Omental fat pad (tissue), 4 donors: Measurements from ENCODE around the gene GLB1L3. TPM values are rescaled to one million over a fixed set of nuclear protein-coding genes. Genes with fewer than 3 reads are reported as not detected.

Experiments used
- ATAC-seq: fragments of 150-250 bp; one replicate; pipeline ENCODE4 v1.9.1; 2016; ENCODE audit warnings: mild to moderate bottlenecking, moderate library complexity; ENCODE audit not compliant: low FRiP score
- DNase-seq: peaks from one replicate; pipeline ENCODE4 v3.0.0-alpha.2; 2019; ENCODE audit warnings: low spot score
- total RNA-seq, 4 donors: library from RNA; depleted of rRNA; stranded (reverse); fragments of >200 nt; gene quantifications; one replicate each; pipeline ENCODE4 v1.1.0, GENCODE V29; 2016
- TF ChIP-seq, protein P1 (sequence below), 3 donors: fragments of 450-650 bp; IDR thresholded peaks; one replicate each; pipeline ENCODE4 v1.5.1; 2016 to 2017; ENCODE audit warnings: antibody characterized with exemption in 3 of 3, mild to moderate bottlenecking in 3 of 3, moderate library complexity in 2 of 3

GLB1L3 gene
- total RNA-seq, 4 donors from 2014 or later: not detected

DNA sequence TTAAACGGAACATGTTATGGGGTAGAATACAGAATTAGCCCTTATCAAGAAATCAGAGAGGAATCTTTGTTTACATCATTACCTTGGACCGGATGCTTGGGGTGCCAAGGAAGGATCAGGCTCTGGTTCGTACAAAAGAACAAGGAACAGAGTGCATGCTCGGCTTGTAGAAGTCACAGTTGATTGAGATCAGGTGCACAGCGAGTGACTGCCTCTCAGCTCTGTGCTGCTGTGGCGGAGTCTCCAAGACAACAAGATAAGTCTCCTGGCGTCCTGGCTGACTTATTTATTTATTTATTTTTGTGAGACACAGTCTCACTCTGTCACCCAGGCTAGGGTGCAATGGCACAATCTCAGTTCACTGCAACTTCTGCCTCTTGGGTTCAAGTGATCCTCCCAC, 87.4 kb downstream of the GLB1L3 start:
- no peak for DNase-seq
- no peak for ATAC-seq
- TF ChIP-seq, protein P1, sequence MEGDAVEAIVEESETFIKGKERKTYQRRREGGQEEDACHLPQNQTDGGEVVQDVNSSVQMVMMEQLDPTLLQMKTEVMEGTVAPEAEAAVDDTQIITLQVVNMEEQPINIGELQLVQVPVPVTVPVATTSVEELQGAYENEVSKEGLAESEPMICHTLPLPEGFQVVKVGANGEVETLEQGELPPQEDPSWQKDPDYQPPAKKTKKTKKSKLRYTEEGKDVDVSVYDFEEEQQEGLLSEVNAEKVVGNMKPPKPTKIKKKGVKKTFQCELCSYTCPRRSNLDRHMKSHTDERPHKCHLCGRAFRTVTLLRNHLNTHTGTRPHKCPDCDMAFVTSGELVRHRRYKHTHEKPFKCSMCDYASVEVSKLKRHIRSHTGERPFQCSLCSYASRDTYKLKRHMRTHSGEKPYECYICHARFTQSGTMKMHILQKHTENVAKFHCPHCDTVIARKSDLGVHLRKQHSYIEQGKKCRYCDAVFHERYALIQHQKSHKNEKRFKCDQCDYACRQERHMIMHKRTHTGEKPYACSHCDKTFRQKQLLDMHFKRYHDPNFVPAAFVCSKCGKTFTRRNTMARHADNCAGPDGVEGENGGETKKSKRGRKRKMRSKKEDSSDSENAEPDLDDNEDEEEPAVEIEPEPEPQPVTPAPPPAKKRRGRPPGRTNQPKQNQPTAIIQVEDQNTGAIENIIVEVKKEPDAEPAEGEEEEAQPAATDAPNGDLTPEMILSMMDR (IDR thresholded peaks at IDR 0.05): no peak

DNA sequence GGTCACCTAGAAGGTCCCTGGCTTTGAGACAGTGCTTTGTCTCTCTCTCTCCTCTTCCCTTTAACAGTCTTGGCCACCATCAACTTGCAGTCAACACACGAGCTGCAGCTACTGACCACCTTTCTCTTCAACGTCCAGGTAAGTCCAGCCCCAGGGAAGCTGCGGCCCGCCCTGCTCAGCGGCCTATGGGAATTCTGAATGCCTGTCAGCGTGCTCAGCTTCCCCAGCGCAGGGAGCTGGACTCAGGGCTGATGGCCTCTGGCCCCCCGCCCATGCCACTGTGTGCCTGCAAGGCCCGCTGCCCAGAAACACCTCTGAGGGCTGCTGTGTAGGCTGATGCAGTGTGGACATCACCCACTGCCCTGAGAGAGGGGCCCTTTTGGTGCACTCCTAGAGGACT, 88.1 kb downstream of the GLB1L3 start:
- TF ChIP-seq, protein P1 (IDR thresholded peaks at IDR 0.05): no peak
- no peak for DNase-seq
- ATAC-seq: no peak

DNA sequence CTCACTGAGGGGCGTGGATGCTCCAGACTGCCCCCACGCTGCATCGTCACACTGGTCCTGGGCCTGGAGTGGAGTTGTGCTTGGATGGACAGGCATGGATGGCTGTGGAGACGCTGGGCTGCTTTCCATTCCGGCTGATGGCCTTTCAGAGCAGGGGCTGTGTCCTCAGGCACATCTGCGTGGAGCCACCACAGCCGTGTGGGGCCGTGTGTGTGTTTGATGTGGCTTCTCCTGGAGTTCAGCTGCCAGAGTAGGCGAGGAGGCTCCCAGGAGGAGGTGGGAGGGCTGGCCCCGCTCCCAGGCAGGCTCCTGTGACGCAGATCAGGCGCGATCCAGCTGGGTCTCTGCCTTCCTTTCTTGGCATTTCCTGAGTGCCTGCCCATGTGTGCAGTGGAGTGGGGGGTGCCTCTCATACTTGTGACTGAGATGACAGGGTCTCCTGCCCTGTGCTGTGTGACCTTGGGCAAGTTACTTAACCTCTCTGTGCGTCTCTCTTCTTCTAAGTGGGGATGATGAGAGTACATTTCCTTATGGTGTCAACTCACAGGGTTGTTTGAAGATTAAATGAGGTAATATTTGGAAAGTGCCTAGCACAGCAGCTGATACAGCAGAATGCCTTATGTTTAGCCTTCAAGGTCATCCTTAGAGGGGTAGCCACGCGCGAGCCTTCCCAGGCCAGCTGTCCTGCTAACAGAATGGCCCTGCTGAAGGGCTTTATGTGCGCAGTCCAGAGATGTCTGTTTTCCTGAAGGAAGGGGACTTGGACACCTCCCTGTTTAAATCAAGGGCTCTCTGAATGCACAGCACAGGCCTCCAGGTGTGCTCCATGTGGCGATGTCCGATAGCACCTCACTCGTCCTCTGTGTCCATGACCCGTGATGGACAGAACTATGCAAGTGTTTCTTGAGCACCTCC, 89.1 kb downstream of the GLB1L3 start:
- ATAC-seq (no peak), DNase-seq (no peak)
- TF ChIP-seq, protein P1 (IDR thresholded peaks at IDR 0.05): no peak

DNA sequence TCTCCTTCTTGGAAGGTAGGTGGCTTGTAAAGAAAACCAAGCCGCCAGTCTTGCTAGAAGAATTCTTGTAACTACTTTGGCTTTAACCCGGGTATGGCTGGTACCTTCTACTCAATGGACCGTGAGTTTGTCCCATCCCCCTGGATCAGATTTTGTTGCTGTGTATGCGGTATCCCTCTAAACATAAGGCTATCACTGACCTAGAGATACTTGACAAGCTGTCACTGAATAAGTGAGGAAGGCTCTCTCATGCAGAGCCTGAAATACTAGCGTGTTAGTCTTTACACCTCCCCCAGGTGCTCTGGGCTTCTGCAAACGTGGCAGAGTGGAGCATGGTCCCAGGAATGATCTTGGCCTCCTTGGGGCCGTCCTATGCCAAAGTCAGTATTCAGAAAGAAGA, 90.1 kb downstream of the GLB1L3 start:
- TF ChIP-seq, protein P1 (IDR thresholded peaks at IDR 0.05): no peak
- no peak for DNase-seq
- ATAC-seq: no peak

DNA sequence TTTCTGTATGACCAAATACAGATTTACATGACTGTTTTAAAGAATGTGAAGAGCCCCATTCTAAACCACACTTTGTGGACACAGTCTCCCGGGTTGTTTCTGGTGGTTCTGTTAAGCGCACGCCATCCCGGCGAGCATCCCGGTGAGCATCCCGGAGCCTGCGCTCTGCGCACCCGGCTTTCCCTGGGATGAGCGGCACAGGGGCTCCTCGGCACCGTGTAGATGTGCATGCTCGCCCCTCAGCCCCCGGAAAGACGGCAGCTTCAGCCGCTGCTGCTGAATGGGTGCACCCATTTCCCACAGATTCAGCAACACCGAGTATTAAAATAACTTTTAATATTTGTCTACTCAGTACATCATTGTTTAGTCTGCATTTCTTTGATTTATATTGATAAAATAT, 91.6 kb downstream of the GLB1L3 start:
- ATAC-seq (no peak), DNase-seq (no peak)
- TF ChIP-seq, protein P1 (IDR thresholded peaks at IDR 0.05): no peak

Other genes starting within 250 kb of the GLB1L3 start
- 10 to 100 TPM; 17.2 to 33.1 (median 20.0) TPM for gene JAM3, start 207.3 kb upstream of the GLB1L3 start, total RNA-seq
- gene NCAPD3, start 52.4 kb upstream of the GLB1L3 start, total RNA-seq: 10 to 100 TPM; 10.4 to 14.3 (median 11.2) TPM
- 10 to 100 TPM; 25.4 to 52.8 (median 37.0) TPM for gene VPS26B, start 51.7 kb upstream of the GLB1L3 start, total RNA-seq
- gene THYN1, start 23.0 kb upstream of the GLB1L3 start, total RNA-seq: 10 to 100 TPM; 26.9 to 76.5 (median 59.6) TPM
- 10 to 100 TPM; 21.4 to 33.4 (median 28.2) TPM for gene ACAD8, start 22.8 kb upstream of the GLB1L3 start, total RNA-seq
- gene GLB1L2, start 55.6 kb downstream of the GLB1L3 start, total RNA-seq: 1 to 10 TPM; 1.8 to 5.5 (median 2.4) TPM
- under 1 TPM; 0.19 to 0.72 (median 0.55) TPM for gene B3GAT1, start 135.9 kb downstream of the GLB1L3 start, total RNA-seq